OCI-LY3 (cell line): ENCODE measurements around the gene FEV.

Experiments
- CTCF ChIP-seq: fragments of 200-600, 300-600 bp; sonication (generic); IDR thresholded peaks from 2 replicates; pipeline ENCODE4 v1.5.1; 2014; ENCODE audit warnings: antibody characterized with exemption, low read length, low read depth
- EZH2phosphoT487 ChIP-seq: fragments of 200-600 bp; shearing (Covaris generic); IDR thresholded peaks from 2 replicates; pipeline ENCODE4 v1.6.1; 2018; ENCODE audit warnings: antibody characterized with exemption, mixed run types, low read depth

- no peak for TF ChIP-seq CTCF
- no peak for TF ChIP-seq EZH2phosphoT487
Measured at GRCh38 chr2:219002395-219003266, 17.6 kb upstream of the FEV start.
